K562 (cell line): Measurements from ENCODE around the gene ATG12.

Experiments used
- SMAD4 ChIP-seq: fragments of 250-450 bp; sonication (Bioruptor Pico); conservative IDR thresholded peaks from 2 replicates; pipeline ENCODE4 v1.8.0; 2021; ENCODE audit warnings: inconsistent platforms, mild to moderate bottlenecking, moderate library complexity
- SMC3 ChIP-seq: conservative IDR thresholded peaks from 2 replicates; pipeline ENCODE4 v1.6.1; 2011; ENCODE audit warnings: low read depth, low read length, improper control_type of control experiment; ENCODE audit not compliant: insufficient read depth
- ZNF282 ChIP-seq: sonication (generic); formaldehyde crosslinking; IDR thresholded peaks from 2 replicates; pipeline ENCODE4 v1.8.1; 2023; ENCODE audit warnings: missing genetic modification reagents
- TF ChIP-seq, protein P1 (sequence below), 3 experiments: fragments of 200-800 bp in 1 of 3; sonication (Bioruptor generic) in 1 of 3; sonication (generic) in 1 of 3; formaldehyde crosslinking in 1 of 3; IDR thresholded peaks; 2 replicates each; pipeline versions ENCODE4 v1.6.1 to v1.8.0; 2016 to 2022; ENCODE audit warnings: mild to moderate bottlenecking in 2 of 3, missing compliant biosample characterization in 2 of 3, missing genetic modification characterization in 2 of 3, missing genetic modification reagents in 1 of 3
- TF ChIP-seq, protein P2 (sequence below), 3 experiments: IDR thresholded peaks in 2 of 3; conservative IDR thresholded peaks in 1 of 3; 2 replicates each; pipeline ENCODE4 v1.5.1; 2011 to 2012; ENCODE audit warnings: low read length in 3 of 3, mild to moderate bottlenecking in 3 of 3, control low read depth in 2 of 3, improper control_type of control experiment in 1 of 3, inconsistent platforms in 1 of 3, low read depth in 1 of 3, mixed read lengths in 1 of 3, moderate library complexity in 1 of 3; ENCODE audit not compliant: insufficient read depth in 2 of 3

DNA sequence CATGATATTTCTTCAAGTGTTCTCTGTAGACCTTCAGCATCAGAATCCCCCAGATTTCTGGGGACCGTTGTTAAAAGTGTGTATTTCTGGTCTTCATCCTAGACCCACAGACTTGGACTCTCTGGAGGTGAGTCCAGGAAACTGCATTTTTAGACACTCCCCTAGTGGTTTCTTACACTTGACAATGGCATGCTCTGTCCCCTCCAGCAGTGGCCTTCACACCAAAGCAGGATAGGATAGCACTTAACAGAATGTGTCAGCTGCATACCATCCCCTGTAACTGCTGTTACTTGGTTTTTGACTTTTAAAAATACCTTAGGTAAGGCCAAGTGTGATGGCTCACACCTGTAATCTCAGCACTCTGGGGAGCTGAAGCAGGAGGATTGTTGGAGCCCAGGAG, 45.7 kb downstream of the ATG12 start:
- TF ChIP-seq SMAD4 = no peak
- no peak for TF ChIP-seq SMC3
- no peak for TF ChIP-seq ZNF282 (CRISPR knock-in tag)
- TF ChIP-seq, protein P1, sequence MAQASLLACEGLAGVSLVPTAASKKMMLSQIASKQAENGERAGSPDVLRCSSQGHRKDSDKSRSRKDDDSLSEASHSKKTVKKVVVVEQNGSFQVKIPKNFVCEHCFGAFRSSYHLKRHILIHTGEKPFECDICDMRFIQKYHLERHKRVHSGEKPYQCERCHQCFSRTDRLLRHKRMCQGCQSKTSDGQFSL (CRISPR knock-in tag; IDR thresholded peaks at IDR 0.05) = no peak
- TF ChIP-seq, protein P1 (tag; IDR thresholded peaks at IDR 0.05) = no peak
- TF ChIP-seq, protein P2, sequence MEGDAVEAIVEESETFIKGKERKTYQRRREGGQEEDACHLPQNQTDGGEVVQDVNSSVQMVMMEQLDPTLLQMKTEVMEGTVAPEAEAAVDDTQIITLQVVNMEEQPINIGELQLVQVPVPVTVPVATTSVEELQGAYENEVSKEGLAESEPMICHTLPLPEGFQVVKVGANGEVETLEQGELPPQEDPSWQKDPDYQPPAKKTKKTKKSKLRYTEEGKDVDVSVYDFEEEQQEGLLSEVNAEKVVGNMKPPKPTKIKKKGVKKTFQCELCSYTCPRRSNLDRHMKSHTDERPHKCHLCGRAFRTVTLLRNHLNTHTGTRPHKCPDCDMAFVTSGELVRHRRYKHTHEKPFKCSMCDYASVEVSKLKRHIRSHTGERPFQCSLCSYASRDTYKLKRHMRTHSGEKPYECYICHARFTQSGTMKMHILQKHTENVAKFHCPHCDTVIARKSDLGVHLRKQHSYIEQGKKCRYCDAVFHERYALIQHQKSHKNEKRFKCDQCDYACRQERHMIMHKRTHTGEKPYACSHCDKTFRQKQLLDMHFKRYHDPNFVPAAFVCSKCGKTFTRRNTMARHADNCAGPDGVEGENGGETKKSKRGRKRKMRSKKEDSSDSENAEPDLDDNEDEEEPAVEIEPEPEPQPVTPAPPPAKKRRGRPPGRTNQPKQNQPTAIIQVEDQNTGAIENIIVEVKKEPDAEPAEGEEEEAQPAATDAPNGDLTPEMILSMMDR (IDR thresholded peaks at IDR 0.05 in 2 of 3, conservative IDR thresholded peaks at IDR 0.05 in 1 of 3; ENCODE audit: insufficient read depth in 2 of 3, low read depth in 1 of 3, low read length in 3 of 3) = no peak
